K562 (cell line): ENCODE measurements around the gene TRMT2A. TPM values are rescaled to one million over a fixed set of nuclear protein-coding genes. Genes with fewer than 3 reads are reported as not detected.

Source experiments
- ATAC-seq: fragments of 200-7000 bp; cut with Tn5 transposase; 3 replicates; pipeline ENCODE4 v1.9.1; 2020; ENCODE audit warnings: moderate library complexity
- BruUV-seq: library from RNA; stranded (reverse); fragments of 400-500 nt; replicated peaks from 2 replicates; lab custom pipeline; 2021; lab: Mats Ljungman, UMichigan
- CTCF ChIA-PET: fragments of 300-600 bp; formaldehyde crosslinking; extraction: SDS; loops from one replicate; lab custom pipeline; 2021; ENCODE audit warnings: low intra/inter-chr PET ratio; lab: Yijun Ruan, JAX
- POLR2A ChIA-PET: fragments of 300-600, 350-650 bp; sonication (Branson Sonifier 250); formaldehyde crosslinking; extraction: SDS; loops from one replicate; lab custom pipeline; 2021; ENCODE audit warnings: antibody characterized with exemption, inconsistent platforms; lab: Yijun Ruan, JAX
- DNase-seq, 4 experiments: peaks; one replicate each; pipeline versions ENCODE4 v3.0.0 to v3.0.0-alpha.2; 2011 to 2018; ENCODE audit warnings: low spot score in 3 of 4, mixed read lengths in 3 of 4; ENCODE audit errors: extremely low read depth in 1 of 4
- FAIRE-seq: peaks from 2 replicates; lab custom pipeline; 2011; peaks lifted over from hg19 to GRCh38; lab: Jason Lieb, UNC
- H2AFZ ChIP-seq: 2 replicates; pipeline ENCODE4 v1.6.0; 2011; ENCODE audit warnings: low read depth, low read length, control low read depth, inconsistent platforms
- H3K27ac ChIP-seq: fragments of 200-600 bp; 3 replicates; pipeline ENCODE4 v1.8.0; 2011; ENCODE audit warnings: low read depth, mild to moderate bottlenecking, control low read depth, inconsistent platforms, low read length, moderate library complexity, mixed read lengths; ENCODE audit errors: extremely low read depth
- H3K27me3 ChIP-seq, 2 experiments: fragments of 300-600 bp in 1 of 2; 2 replicates in 1 of 2; 3 replicates in 1 of 2; pipeline versions ENCODE4 v1.6.0 to v1.8.0; 2011; ENCODE audit warnings: inconsistent platforms in 2 of 2, low read length in 2 of 2, mild to moderate bottlenecking in 1 of 2, mixed read lengths in 1 of 2, moderate library complexity in 1 of 2; ENCODE audit not compliant: control insufficient read depth in 2 of 2, insufficient read depth in 2 of 2
- H3K36me3 ChIP-seq: fragments of 300-600 bp; 3 replicates; pipeline ENCODE4 v1.8.0; 2011; ENCODE audit warnings: mild to moderate bottlenecking, low read length, inconsistent platforms; ENCODE audit not compliant: control insufficient read depth, insufficient read depth
- H3K4me1 ChIP-seq, 2 experiments: fragments of 200-600 bp in 1 of 2; replicated peaks in 1 of 2; 2 replicates in 1 of 2; 3 replicates in 1 of 2; pipeline versions ENCODE4 v1.5.1 to v1.8.0; 2011; ENCODE audit warnings: inconsistent platforms in 2 of 2, low read length in 2 of 2, mild to moderate bottlenecking in 1 of 2, mixed read lengths in 1 of 2, moderate library complexity in 1 of 2; ENCODE audit not compliant: control insufficient read depth in 2 of 2, insufficient read depth in 2 of 2
- H3K4me2 ChIP-seq: 2 replicates; pipeline ENCODE4 v1.6.1; 2011; ENCODE audit warnings: low read length, control low read depth, inconsistent platforms, mixed read lengths; ENCODE audit not compliant: insufficient read depth
- H3K4me3 ChIP-seq: fragments of 200-600 bp; sonication (generic), shearing (Covaris generic); 2 replicates; pipeline ENCODE4 v1.5.1; 2016; ENCODE audit warnings: control low read depth, inconsistent platforms
- H3K79me2 ChIP-seq: fragments of 200-600 bp; 3 replicates; pipeline ENCODE4 v1.8.0; 2011; ENCODE audit warnings: low read length, inconsistent platforms; ENCODE audit not compliant: control insufficient read depth, insufficient read depth
- H3K9ac ChIP-seq, 2 experiments: 2 replicates each; pipeline versions ENCODE4 v1.6.0 to v1.6.1; 2011; ENCODE audit warnings: low read depth in 2 of 2, low read length in 2 of 2, control low read depth in 1 of 2, inconsistent platforms in 1 of 2, mild to moderate bottlenecking in 1 of 2, mixed read lengths in 1 of 2; ENCODE audit not compliant: insufficient read depth in 1 of 2
- H3K9me1 ChIP-seq: one replicate; pipeline ENCODE4 v1.6.0; 2011; ENCODE audit warnings: inconsistent platforms, mild to moderate bottlenecking, low read length, moderate library complexity; ENCODE audit not compliant: control insufficient read depth, insufficient read depth
- H3K9me3 ChIP-seq: replicated peaks from 2 replicates; pipeline ENCODE4 v1.5.1; 2011; ENCODE audit warnings: low read depth, low read length, inconsistent platforms; ENCODE audit not compliant: control insufficient read depth, insufficient read depth
- H4K20me1 ChIP-seq: replicated peaks from 2 replicates; pipeline ENCODE4 v1.6.1; 2011; ENCODE audit warnings: low read length, inconsistent platforms, mixed read lengths; ENCODE audit not compliant: control insufficient read depth, insufficient read depth
- CREM ChIP-seq: IDR thresholded peaks from 2 replicates; pipeline ENCODE4 v1.6.1; 2014; ENCODE audit warnings: antibody characterized with exemption, low read depth
- EWSR1 ChIP-seq: fragments of 450-650 bp; IDR thresholded peaks from 2 replicates; pipeline ENCODE4 v1.6.1; 2018; ENCODE audit warnings: borderline replicate concordance, mild to moderate bottlenecking, low read depth, moderate library complexity; ENCODE audit not compliant: partially characterized antibody
- KDM5B ChIP-seq: fragments of 200-600 bp; sonication (generic); IDR thresholded peaks from 2 replicates; pipeline ENCODE4 v1.6.1; 2012; ENCODE audit warnings: low read depth, mild to moderate bottlenecking, moderate library complexity, low read length, control low read depth, inconsistent platforms; ENCODE audit not compliant: insufficient replicate concordance
- MEF2A ChIP-seq: IDR thresholded peaks from 2 replicates; pipeline ENCODE4 v1.6.1; 2011; ENCODE audit warnings: low read depth, mild to moderate bottlenecking, low read length, moderate library complexity; ENCODE audit not compliant: control insufficient read depth
- NCOA2 ChIP-seq, 2 experiments: fragments of 450-650 bp; IDR thresholded peaks; 2 replicates each; pipeline ENCODE4 v1.6.1; 2018; ENCODE audit warnings: mild to moderate bottlenecking in 2 of 2, moderate library complexity in 1 of 2; ENCODE audit not compliant: partially characterized antibody in 2 of 2
- NONO ChIP-seq, 2 experiments: fragments of 200-400 bp in 1 of 2; fragments of 450-650 bp in 1 of 2; formaldehyde crosslinking in 1 of 2; IDR thresholded peaks; 2 replicates each; pipeline ENCODE4 v1.6.1; 2017; ENCODE audit warnings: low read depth in 2 of 2, mild to moderate bottlenecking in 2 of 2, moderate library complexity in 2 of 2, low read length in 1 of 2
- RAD21 ChIP-seq, 2 experiments: fragments of 250-450 bp in 1 of 2; fragments of 450-650 bp in 1 of 2; sonication (Bioruptor Pico) in 1 of 2; formaldehyde crosslinking in 1 of 2; IDR thresholded peaks in 1 of 2; conservative IDR thresholded peaks in 1 of 2; 2 replicates each; pipeline versions ENCODE4 v1.4.0 to v1.8.0; 2020 to 2022; ENCODE audit warnings: mild to moderate bottlenecking in 2 of 2, moderate library complexity in 1 of 2
- RBFOX2 ChIP-seq: fragments of 200-400 bp; formaldehyde crosslinking; IDR thresholded peaks from 2 replicates; pipeline ENCODE4 v1.6.1; 2017; ENCODE audit warnings: low read depth, mild to moderate bottlenecking, low read length, moderate library complexity
- SMC3 ChIP-seq: conservative IDR thresholded peaks from 2 replicates; pipeline ENCODE4 v1.6.1; 2011; ENCODE audit warnings: low read depth, low read length, improper control_type of control experiment; ENCODE audit not compliant: insufficient read depth
- STAT5A ChIP-seq: IDR thresholded peaks from 2 replicates; pipeline ENCODE4 v1.6.1; 2012; ENCODE audit warnings: low read length, inconsistent platforms, borderline replicate concordance
- WHSC1 ChIP-seq: IDR thresholded peaks from one replicate; pipeline ENCODE4 v1.6.1; 2012; ENCODE audit warnings: low read length, control low read depth, inconsistent platforms
- YY1 ChIP-seq, 3 experiments: IDR thresholded peaks; 2 replicates each; pipeline ENCODE4 v1.6.1; 2011; ENCODE audit warnings: low read length in 2 of 3, mild to moderate bottlenecking in 2 of 3, moderate library complexity in 2 of 3, borderline replicate concordance in 1 of 3, control low read depth in 1 of 3, low read depth in 1 of 3; ENCODE audit not compliant: insufficient read depth in 3 of 3, insufficient replicate concordance in 2 of 3, control insufficient read depth in 1 of 3, insufficient read length in 1 of 3; ENCODE audit errors: extremely low read depth in 1 of 3
- ZBTB17 ChIP-seq: fragments of 450-650 bp; formaldehyde crosslinking; IDR thresholded peaks from 2 replicates; pipeline ENCODE4 v1.4.0; 2020; ENCODE audit warnings: mild to moderate bottlenecking
- ZNF134 ChIP-seq: fragments of 250-450 bp; sonication (Bioruptor Pico); conservative IDR thresholded peaks from 2 replicates; pipeline ENCODE4 v1.4.0; 2020
- WGBS: fragments of 100-300 bp; shearing (Covaris generic); methylation state at CpG from one replicate; pipeline ENCODE4 v1.1.6; 2016; ENCODE audit warnings: low coverage, mixed read lengths; ENCODE audit not compliant: insufficient coverage; ENCODE audit errors: missing lambda C conversion rate; 5-methylcytosine and 5-hydroxymethylcytosine counted together
- in situ Hi-C: fragments of 300-500 bp; cut with MboI; formaldehyde crosslinking; loops from 4 replicates; pipeline ENCODE4 v1.15.0; 2018; ENCODE audit warnings: inconsistent platforms, mixed read lengths
- intact Hi-C: fragments of 100-400 bp; cut with micrococcal nuclease; formaldehyde crosslinking; loops from 2 replicates; pipeline ENCODE4 v1.14.2; 2022
- polyA plus RNA-seq, 8 experiments: library from polyadenylated mRNA; depleted of rRNA in 4 of 8; stranded (reverse) in 5 of 8; unstranded in 3 of 8; fragments of >200 nt; fragmentation: Nextera tagmentation in 2 of 8; fragmentation: Illumina TruSeq in 1 of 8; extraction: Ambion mirVana in 2 of 8; extraction: Trizol in 1 of 8; gene quantifications; 2 replicates each; pipeline versions ENCODE4 v1.2.1 to v1.2.3, GENCODE V29; 2011 to 2014; ENCODE audit warnings: inconsistent platforms in 1 of 8, missing spikeins in 1 of 8
- total RNA-seq, 7 experiments: library from RNA; depleted of rRNA in 6 of 7; stranded (reverse); fragments of >200 nt in 6 of 7; fragmentation: Illumina TruSeq in 2 of 7; extraction: Trizol in 2 of 7; gene quantifications; 2 replicates each; pipeline versions ENCODE4 v1.2.1 to v1.2.3, GENCODE V29; 2011 to 2021; ENCODE audit warnings: low replicate concordance in 1 of 7
- TF ChIP-seq, protein P1 (sequence below), 3 experiments: IDR thresholded peaks in 2 of 3; conservative IDR thresholded peaks in 1 of 3; 2 replicates each; pipeline ENCODE4 v1.5.1; 2011 to 2012; ENCODE audit warnings: low read length in 3 of 3, mild to moderate bottlenecking in 3 of 3, control low read depth in 2 of 3, improper control_type of control experiment in 1 of 3, inconsistent platforms in 1 of 3, low read depth in 1 of 3, mixed read lengths in 1 of 3, moderate library complexity in 1 of 3; ENCODE audit not compliant: insufficient read depth in 2 of 3
- TF ChIP-seq, protein P2 (sequence below): IDR thresholded peaks from 2 replicates; pipeline ENCODE4 v1.6.1; 2014; ENCODE audit warnings: antibody characterized with exemption

TRMT2A gene
- total and polyA plus RNA-seq, 9 of the 15 experiments (the other 6 are each of a cell fraction or from before 2014, with no cell fraction given) = 1.6 to 265 (median 140) TPM

DNA sequence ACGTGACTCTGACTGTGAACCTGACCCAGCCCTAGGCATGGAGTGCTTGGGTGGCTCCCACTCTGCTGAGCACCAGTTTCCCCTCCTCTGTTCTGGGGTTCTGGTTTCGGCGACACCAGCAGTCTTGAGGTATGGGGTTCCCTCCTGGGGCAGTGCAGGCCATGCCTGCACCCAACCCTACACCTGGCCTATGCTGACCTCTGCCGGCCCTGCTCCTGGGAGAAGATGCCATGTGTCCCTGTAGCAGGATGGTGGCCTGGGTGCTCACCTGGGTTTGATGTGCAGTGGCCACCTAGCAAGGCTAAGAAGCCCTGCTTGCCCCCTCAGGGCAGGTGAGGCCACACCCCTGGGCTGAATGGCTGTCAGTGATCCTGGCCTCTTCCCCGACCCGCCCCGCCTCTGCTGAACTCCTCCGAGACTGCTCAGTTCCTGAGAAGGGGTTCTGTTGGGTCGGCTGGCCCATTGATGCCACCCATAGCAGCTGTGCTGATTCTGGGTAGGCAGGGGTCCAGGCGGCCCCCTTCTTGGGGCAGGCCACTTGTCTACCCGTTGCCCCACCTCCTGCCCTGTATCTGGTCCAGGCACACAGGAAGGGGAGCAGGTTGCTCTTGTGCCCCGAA is 17.0 kb upstream of the TRMT2A start:
- 61% methylated on average over 12 of the region's 12 CpGs for WGBS
- peaks cover 20 to 88% of the 10 kb centered on the region in 2 experiments for H3K4me1 ChIP-seq
- H4K20me1 ChIP-seq = peaks cover 69% of the 10 kb centered on the region
- H3K36me3 ChIP-seq = no peaks in the 10 kb centered on the region; the same call in 2 of the 3 replicates
- H2AFZ ChIP-seq = no peak overlapping the region
- POLR2A ChIA-PET = interaction anchor here (7.2 kb wide), 1 partner anchor 8 kb away, joined by 68 read pairs; no protein-coding TSS in a partner anchor
- peak overlapping the region in 1 of 2 experiments; percentile 76; a peak in 2 of 4 replicates for H3K9ac ChIP-seq
- no peak overlapping the region for H3K4me2 ChIP-seq
- DNase-seq (no peak), ATAC-seq (no peak), FAIRE-seq (no peak)
- intact Hi-C loops (no loop called here), in situ Hi-C loops (no loop called here)
- H3K79me2 ChIP-seq = peaks cover 21% of the 10 kb centered on the region
- TSS peak; percentile 13 for BruUV-seq
- H3K27me3 ChIP-seq = no peaks in the 10 kb centered on the region
- CTCF ChIA-PET = interaction anchor here (0.6 to 1.0 kb wide), 3 partner anchors 161 to 1102 kb away, joined by 3 to 5 read pairs (median 3); no protein-coding TSS in a partner anchor
- H3K4me3 ChIP-seq = no peak overlapping the region
- H3K9me1 ChIP-seq = peaks cover 12% of the 10 kb centered on the region
- H3K9me3 ChIP-seq = no peaks in the 10 kb centered on the region
- H3K27ac ChIP-seq = no peak overlapping the region
- TF ChIP-seq, protein P1, sequence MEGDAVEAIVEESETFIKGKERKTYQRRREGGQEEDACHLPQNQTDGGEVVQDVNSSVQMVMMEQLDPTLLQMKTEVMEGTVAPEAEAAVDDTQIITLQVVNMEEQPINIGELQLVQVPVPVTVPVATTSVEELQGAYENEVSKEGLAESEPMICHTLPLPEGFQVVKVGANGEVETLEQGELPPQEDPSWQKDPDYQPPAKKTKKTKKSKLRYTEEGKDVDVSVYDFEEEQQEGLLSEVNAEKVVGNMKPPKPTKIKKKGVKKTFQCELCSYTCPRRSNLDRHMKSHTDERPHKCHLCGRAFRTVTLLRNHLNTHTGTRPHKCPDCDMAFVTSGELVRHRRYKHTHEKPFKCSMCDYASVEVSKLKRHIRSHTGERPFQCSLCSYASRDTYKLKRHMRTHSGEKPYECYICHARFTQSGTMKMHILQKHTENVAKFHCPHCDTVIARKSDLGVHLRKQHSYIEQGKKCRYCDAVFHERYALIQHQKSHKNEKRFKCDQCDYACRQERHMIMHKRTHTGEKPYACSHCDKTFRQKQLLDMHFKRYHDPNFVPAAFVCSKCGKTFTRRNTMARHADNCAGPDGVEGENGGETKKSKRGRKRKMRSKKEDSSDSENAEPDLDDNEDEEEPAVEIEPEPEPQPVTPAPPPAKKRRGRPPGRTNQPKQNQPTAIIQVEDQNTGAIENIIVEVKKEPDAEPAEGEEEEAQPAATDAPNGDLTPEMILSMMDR (IDR thresholded peaks at IDR 0.05 in 2 of 3, conservative IDR thresholded peaks at IDR 0.05 in 1 of 3; ENCODE audit: insufficient read depth in 2 of 3, low read depth in 1 of 3, low read length in 3 of 3) = peak; percentile 42 to 56 (median 46); a peak in 4 of 6 replicates
- TF ChIP-seq, protein P2, sequence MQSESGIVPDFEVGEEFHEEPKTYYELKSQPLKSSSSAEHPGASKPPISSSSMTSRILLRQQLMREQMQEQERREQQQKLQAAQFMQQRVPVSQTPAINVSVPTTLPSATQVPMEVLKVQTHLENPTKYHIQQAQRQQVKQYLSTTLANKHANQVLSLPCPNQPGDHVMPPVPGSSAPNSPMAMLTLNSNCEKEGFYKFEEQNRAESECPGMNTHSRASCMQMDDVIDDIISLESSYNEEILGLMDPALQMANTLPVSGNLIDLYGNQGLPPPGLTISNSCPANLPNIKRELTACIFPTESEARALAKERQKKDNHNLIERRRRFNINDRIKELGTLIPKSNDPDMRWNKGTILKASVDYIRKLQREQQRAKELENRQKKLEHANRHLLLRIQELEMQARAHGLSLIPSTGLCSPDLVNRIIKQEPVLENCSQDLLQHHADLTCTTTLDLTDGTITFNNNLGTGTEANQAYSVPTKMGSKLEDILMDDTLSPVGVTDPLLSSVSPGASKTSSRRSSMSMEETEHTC = no peak
- TF ChIP-seq RBFOX2 = peak; percentile 42; the same call in 1 of the 2 replicates
- TF ChIP-seq CREM = peak; percentile 10; the same call in 1 of the 2 replicates
- 0 out of 4 replicates have a peak, but pooled peaks of 1 of the 2 experiments have one; percentile 22 for TF ChIP-seq NONO (IDR thresholded peaks at IDR 0.05; ENCODE audit: low read depth in 2 of 2, low read length in 1 of 2)
- TF ChIP-seq RAD21 (CRISPR knock-in tag; conservative IDR thresholded peaks at IDR 0.05 in 1 of 2, IDR thresholded peaks at IDR 0.05 in 1 of 2) = peak in 1 of 2 experiments; percentile 56; a peak in 2 of 4 replicates
- TF ChIP-seq KDM5B = no peak
- TF ChIP-seq EWSR1 = no peak
- TF ChIP-seq YY1 (IDR thresholded peaks at IDR 0.05; ENCODE audit: borderline replicate concordance in 1 of 3, control insufficient read depth in 1 of 3, extremely low read depth in 1 of 3, insufficient read depth in 3 of 3, insufficient read length in 1 of 3, insufficient replicate concordance in 2 of 3, low read depth in 1 of 3, low read length in 2 of 3) = peak in 1 of 3 experiments; percentile 7
- TF ChIP-seq WHSC1 = peak; percentile 33
- no peak for TF ChIP-seq MEF2A
- peak; percentile 6; the same call in 1 of the 2 replicates for TF ChIP-seq SMC3
- no peak for TF ChIP-seq STAT5A
- TF ChIP-seq ZNF134 (CRISPR knock-in tag) = no peak
- TF ChIP-seq ZBTB17 = no peak
- no peak for TF ChIP-seq NCOA2 (IDR thresholded peaks at IDR 0.05; ENCODE audit: partially characterized antibody in 2 of 2)
- TF ChIP-seq, all 486 proteins: peak for 8
